Left kidney (tissue), 2 donors: ENCODE measurements around the gene EIF2AK3. TPM values are rescaled to one million over a fixed set of nuclear protein-coding genes. Genes with fewer than 3 reads are reported as not detected.
"Not testable (repeated sequence)": the region's sequence is repeated elsewhere in the genome, so short reads cannot be mapped to it uniquely, and the experiment has no call there.

Source experiments
- DNase-seq: peaks from one replicate; pipeline ENCODE4 v3.0.0-alpha.2; 2013
- polyA plus RNA-seq: library from polyadenylated mRNA; unstranded; fragments of 120-200 nt; gene quantifications from one replicate; pipeline ENCODE4 v1.2.1, GENCODE V29; 2013; ENCODE audit not compliant: insufficient read length

Gene EIF2AK3
- polyA plus RNA-seq, 1 donor, result 28.0 TPM

GRCh38 chr2:88638123-88638650 is 10.9 kb upstream of the EIF2AK3 start:
- DNase-seq, result no peak

- DNase-seq, result no peak
Measured at GRCh38 chr2:88637464-88637863, 10.2 kb upstream of the EIF2AK3 start.

DNA sequence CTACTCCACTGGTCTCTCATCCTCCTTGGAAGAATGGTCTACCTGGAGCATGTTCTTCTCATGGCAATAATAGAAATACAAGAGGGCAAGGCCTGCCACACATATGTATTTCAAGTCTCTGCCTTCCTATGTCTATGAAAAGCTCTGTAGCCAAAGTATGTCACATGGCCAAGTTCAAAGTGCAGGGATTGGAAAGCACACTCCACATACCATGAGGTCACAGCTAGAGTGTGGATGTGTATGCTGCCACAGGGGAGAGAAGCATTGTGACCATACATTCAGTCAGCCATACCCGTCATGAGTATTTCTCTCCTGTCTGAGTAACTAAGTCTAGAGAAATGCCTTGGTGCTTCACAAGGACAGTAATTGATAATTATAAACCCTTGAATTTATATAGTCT is 8.8 kb upstream of the EIF2AK3 start:
- no peak for DNase-seq

DNA sequence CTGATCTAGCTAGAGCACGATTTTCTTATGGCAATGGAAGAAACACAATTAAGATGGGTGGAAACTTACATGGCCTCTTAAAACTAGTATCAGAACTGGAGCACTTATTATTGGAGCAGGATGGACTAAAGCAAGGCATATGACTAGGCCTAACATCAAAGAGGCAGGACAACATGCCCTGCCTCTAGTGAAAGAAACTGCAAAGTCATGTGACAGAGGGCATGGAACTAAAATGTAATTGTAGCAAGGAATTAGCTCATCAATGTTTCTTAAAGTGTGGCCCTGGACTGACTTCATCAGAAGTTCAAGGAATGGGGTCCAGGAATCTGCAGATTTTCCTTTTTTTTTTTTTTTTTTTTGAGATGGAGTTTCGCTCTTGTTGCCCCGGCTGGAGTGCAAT is 5.3 kb upstream of the EIF2AK3 start:
- DNase-seq, result no peak

DNA sequence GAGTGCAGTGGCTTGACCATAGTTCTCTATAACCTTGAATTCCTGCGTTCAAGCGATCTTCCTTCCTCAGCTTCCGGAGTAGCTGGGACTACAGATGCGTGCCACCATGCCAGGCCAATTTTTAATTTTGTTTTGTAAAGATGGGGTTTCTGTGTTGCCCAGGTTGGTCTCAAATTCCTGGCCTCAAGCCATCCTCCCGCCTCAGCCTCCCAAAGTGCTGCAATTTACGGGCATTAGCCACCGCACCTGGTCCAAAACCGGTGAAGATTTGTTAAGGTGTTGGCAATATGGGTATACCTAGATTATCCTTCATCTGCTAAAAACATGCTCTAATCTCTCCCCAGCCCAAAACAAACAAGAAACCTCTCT is 1.3 kb upstream of the EIF2AK3 start:
- no peak for DNase-seq

- peak; percentile 92 for DNase-seq
Measured at GRCh38 chr2:88627856-88628570, 749 bp upstream of the EIF2AK3 start.

- DNase-seq, result peak; percentile 31
Measured at GRCh38 chr2:88626171-88627054, 851 bp downstream of the EIF2AK3 start.

DNA sequence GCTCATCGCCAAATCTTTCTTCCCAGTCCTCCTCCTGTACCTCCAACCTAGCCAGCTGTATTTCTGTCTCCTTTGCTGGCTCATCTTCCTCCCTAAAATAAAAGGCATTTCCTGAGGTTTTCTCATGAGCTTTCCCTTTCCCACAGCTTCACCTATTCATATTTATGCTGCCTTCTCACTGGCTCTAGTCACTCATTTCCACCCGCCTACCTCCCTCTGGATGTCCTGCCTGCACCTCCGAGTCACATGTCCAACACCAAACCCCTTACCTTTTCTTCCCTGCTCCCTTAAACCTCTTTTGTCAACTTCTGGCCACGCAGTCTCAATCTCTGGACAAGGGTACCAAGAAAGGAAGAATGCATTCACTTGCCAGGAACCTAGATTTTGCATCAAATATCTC is 2.8 kb downstream of the EIF2AK3 start:
- DNase-seq, result no peak

- DNase-seq, result not testable (repeated sequence)
Measured at GRCh38 chr2:88623831-88624465, 3.3 kb downstream of the EIF2AK3 start.

GRCh38 chr2:88622307-88622706 is 5.0 kb downstream of the EIF2AK3 start:
- DNase-seq, result no peak

GRCh38 chr2:88621432-88621831 is 5.8 kb downstream of the EIF2AK3 start:
- no peak for DNase-seq

GRCh38 chr2:88620015-88620414 is 7.2 kb downstream of the EIF2AK3 start:
- no peak for DNase-seq

DNA sequence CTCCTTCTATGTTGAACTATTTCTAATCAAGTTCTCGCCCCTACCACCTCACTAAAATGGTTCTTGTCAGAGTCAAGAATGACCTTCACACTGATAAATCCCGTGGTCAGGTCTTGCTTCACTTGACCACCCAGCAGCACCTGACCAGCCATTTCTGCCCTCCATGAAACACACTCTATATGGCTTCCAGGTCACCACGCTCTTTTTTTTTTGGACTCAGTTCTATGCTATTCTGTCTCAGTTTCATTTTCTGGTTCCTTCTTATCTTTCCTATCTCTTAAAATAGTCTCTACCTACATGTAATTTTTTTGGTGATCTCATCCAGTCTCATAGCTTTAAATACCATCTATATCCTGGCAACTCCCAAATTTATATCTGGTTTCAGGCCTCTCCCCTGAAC is 11.4 kb downstream of the EIF2AK3 start:
- DNase-seq, result no peak

- no peak for DNase-seq
Measured at GRCh38 chr2:88614497-88615157, 12.6 kb downstream of the EIF2AK3 start.

DNA sequence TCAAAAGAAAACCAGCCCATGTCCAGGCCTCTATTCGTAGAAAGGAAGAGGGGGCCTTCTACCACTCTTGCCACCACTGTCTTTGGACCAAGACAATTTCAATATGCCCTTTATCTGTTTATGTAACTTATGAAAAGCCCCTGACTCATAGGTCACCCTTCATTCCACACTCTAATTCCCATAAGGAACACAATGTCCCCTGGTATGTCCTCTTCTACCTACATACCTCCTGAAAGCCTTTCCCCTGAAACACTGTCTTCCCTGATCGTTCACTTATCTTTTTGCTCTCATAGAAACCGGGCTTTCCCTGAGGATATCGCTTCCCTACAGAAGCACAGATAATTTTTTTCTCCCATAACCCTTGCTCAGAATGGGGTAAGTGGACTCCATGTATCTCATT is 13.3 kb downstream of the EIF2AK3 start:
- DNase-seq, result no peak

- no peak for DNase-seq
Measured at GRCh38 chr2:88608184-88608583, 19.1 kb downstream of the EIF2AK3 start.

GRCh38 chr2:88607416-88607815 is 19.8 kb downstream of the EIF2AK3 start:
- no peak for DNase-seq

DNA sequence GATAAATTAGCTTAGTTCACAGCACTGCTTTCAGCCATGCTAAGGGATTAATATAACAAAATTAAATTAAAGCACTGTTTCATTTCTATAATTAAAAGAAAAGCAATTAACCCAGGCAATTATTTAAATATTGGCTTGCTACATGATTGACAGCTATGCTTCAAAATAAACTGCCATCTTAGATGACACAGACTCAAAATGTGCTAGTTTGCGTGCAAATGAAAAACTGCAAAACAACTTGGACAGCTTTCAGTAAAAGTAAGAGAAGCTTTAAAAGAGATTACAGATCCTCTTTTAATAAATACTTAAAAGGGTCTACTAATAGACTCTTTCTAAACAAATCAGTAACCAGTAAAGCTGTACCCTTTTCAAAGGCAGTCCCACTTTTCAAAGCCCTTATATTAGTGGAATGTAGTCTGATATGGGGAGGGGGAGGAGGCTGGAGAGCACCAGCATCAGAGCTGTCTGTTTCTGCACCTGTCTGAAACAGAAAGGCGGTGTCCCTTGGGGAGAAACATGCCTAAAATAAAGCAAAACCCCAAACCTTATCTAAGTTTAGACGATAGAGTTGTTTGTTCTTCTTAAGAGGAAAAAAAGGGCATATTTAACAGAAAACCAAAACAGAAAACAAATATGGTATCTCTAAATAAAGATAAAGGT is 20.8 kb downstream of the EIF2AK3 start:
- DNase-seq, result no peak

GRCh38 chr2:88603146-88603545 is 24.1 kb downstream of the EIF2AK3 start:
- DNase-seq, result no peak

- DNase-seq, result no peak
Measured at GRCh38 chr2:88602022-88602421, 25.2 kb downstream of the EIF2AK3 start.

GRCh38 chr2:88601286-88601685 is 26.0 kb downstream of the EIF2AK3 start:
- DNase-seq, result no peak

GRCh38 chr2:88600038-88600465 is 27.2 kb downstream of the EIF2AK3 start:
- peak; percentile 74 for DNase-seq
